Breast epithelium (tissue), 4 donors: ENCODE measurements around the gene GPR173. TPM values are rescaled to one million over a fixed set of nuclear protein-coding genes. Genes with fewer than 3 reads are reported as not detected.

Source experiments
- DNase-seq, 2 donors: peaks; one replicate each; pipeline ENCODE4 v3.0.0-alpha.2; 2019; ENCODE audit warnings: low spot score in 2 of 2
- H3K27ac ChIP-seq, 2 donors: fragments of 200-600 bp; sonication (generic) in 1 of 2; one replicate each; pipeline ENCODE4 v1.5.1; 2016 to 2019; ENCODE audit warnings: mild to moderate bottlenecking in 1 of 2
- H3K27me3 ChIP-seq, 2 donors: fragments of 200-600 bp; sonication (generic) in 1 of 2; one replicate each; pipeline versions ENCODE4 v1.5.1 to v1.6.0; 2017 to 2019; ENCODE audit warnings: control low read depth in 1 of 2, mild to moderate bottlenecking in 1 of 2
- H3K36me3 ChIP-seq: fragments of 200-600 bp; one replicate; pipeline ENCODE4 v1.5.1; 2019
- H3K4me1 ChIP-seq, 2 donors: fragments of 200-600 bp; sonication (generic); one replicate each; pipeline ENCODE4 v1.5.1; 2016 to 2019; ENCODE audit warnings: control low read depth in 1 of 2
- H3K4me3 ChIP-seq, 3 donors: fragments of 200-600 bp; sonication (generic); 1 replicate in 2 of 3; 2 replicates in 1 of 3; pipeline ENCODE4 v1.5.1; 2016 to 2019; ENCODE audit warnings: mild to moderate bottlenecking in 3 of 3, moderate library complexity in 2 of 3
- H3K9me3 ChIP-seq, 2 donors: fragments of 200-600 bp; sonication (generic) in 1 of 2; one replicate each; pipeline ENCODE4 v1.5.1; 2016 to 2019; ENCODE audit warnings: control low read depth in 1 of 2
- CTCF ChIP-seq, 3 donors: fragments of 450-650 bp; IDR thresholded peaks; one replicate each; pipeline ENCODE4 v1.5.1; 2016 to 2017; ENCODE audit warnings: antibody characterized with exemption in 3 of 3, mild to moderate bottlenecking in 3 of 3, moderate library complexity in 3 of 3
- POLR2A ChIP-seq: fragments of 450-650 bp; IDR thresholded peaks from one replicate; pipeline ENCODE4 v1.6.1; 2016; ENCODE audit warnings: antibody characterized with exemption, mild to moderate bottlenecking, moderate library complexity
- POLR2AphosphoS5 ChIP-seq, 3 donors: sonication (generic); formaldehyde crosslinking; IDR thresholded peaks; one replicate each; pipeline ENCODE4 v1.6.1; 2017; ENCODE audit warnings: antibody characterized with exemption in 3 of 3
- intact Hi-C: fragments of 100-400 bp; cut with DNase I; formaldehyde crosslinking; loops from one replicate; pipeline ENCODE4 v1.15.1; 2023; ENCODE audit warnings: low total_unique reads
- total RNA-seq, 3 donors: library from RNA; depleted of rRNA; stranded (reverse); fragments of >200 nt; gene quantifications; one replicate each; pipeline ENCODE4 v1.1.0, GENCODE V29; 2016

The GPR173 gene
- total RNA-seq, 3 donors from 2014 or later: 0.96 to 2.3 (median 1.6) TPM

DNA sequence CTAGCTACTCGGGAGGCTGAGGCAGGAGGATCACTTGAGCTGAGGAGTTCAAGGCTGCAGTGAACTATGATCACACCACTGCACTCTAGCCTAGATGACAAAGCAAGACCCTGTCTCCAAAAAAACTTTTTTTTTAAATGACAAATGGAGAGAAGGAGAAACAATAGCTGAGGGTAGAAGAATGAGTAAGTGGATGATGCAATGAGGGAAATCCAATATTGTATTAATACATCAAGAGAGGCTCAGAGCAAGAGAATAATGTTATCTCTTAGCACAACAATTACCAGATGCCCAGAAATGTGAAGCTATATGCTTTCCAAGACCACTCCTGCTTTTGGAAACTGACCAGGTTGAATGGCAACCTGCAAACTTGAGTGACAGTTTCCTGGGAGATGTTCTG is 19.9 kb upstream of the GPR173 start:
- DNase-seq: no peak
- intact Hi-C loops: no loop called here
- H3K4me3 ChIP-seq: no peak overlapping the region
- H3K36me3 ChIP-seq: no peaks in the 10 kb centered on the region
- peaks cover 0 to 46% of the 10 kb centered on the region in 2 donors for H3K27me3 ChIP-seq
- H3K27ac ChIP-seq: no peak overlapping the region
- no peaks in the 10 kb centered on the region for H3K4me1 ChIP-seq
- TF ChIP-seq POLR2AphosphoS5 (IDR thresholded peaks at IDR 0.05): no peak
- H3K9me3 ChIP-seq: no peaks in the 10 kb centered on the region

- H3K9me3 ChIP-seq: no peaks in the 10 kb centered on the region
- intact Hi-C loops: no loop called here
- no peak overlapping the region for H3K4me3 ChIP-seq
- no peaks in the 10 kb centered on the region for H3K4me1 ChIP-seq
- no peak overlapping the region for H3K27ac ChIP-seq
- no peak for DNase-seq
- H3K27me3 ChIP-seq: peaks cover 0 to 60% of the 10 kb centered on the region in 2 donors
- TF ChIP-seq CTCF (IDR thresholded peaks at IDR 0.05) (no peak), POLR2AphosphoS5 (IDR thresholded peaks at IDR 0.05) (no peak), POLR2A (no peak)
- H3K36me3 ChIP-seq: no peaks in the 10 kb centered on the region
Measured at GRCh38 chrX:53031380-53031779, 17.2 kb upstream of the GPR173 start.

DNA sequence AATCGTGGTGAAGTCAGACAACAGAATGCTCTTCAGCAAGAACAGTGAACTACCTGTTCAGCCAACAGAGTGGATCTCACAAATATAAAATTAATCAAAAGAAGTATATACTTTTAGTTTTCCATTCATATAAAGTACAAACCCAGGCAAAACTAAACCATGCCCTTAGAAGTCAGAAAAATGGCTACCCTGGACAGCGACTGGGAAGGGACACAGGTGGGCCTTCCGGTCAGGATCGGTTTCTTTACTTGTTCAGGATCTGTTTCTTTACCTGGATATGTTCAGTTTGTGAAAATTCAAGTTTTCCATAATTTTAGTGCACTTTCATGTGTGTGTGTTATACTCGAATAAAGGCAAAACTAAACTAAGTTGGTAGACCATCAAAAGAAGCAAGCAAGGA is 12.4 kb upstream of the GPR173 start:
- no peak for DNase-seq
- H3K36me3 ChIP-seq: no peaks in the 10 kb centered on the region
- no peaks in the 10 kb centered on the region for H3K9me3 ChIP-seq
- TF ChIP-seq POLR2A (no peak), CTCF (IDR thresholded peaks at IDR 0.05) (no peak), POLR2AphosphoS5 (IDR thresholded peaks at IDR 0.05) (no peak)
- no peak overlapping the region for H3K27ac ChIP-seq
- intact Hi-C loops: no loop called here
- H3K4me3 ChIP-seq: no peak overlapping the region
- peaks cover 0 to 60% of the 10 kb centered on the region in 2 donors for H3K27me3 ChIP-seq
- H3K4me1 ChIP-seq: no peaks in the 10 kb centered on the region

GRCh38 chrX:53039236-53039635 is 9.4 kb upstream of the GPR173 start:
- Histone ChIP-seq H3K9me3 (no peaks in the 10 kb centered on the region), H3K36me3 (no peaks in the 10 kb centered on the region), H3K27ac (no peak overlapping the region), H3K4me3 (no peak overlapping the region), H3K4me1 (no peaks in the 10 kb centered on the region), H3K27me3 (peaks cover 0 to 75% of the 10 kb centered on the region in 2 donors)
- no peak for DNase-seq
- intact Hi-C loops: no loop called here
- no peak for TF ChIP-seq POLR2A

GRCh38 chrX:53044995-53045394 is 3.6 kb upstream of the GPR173 start:
- intact Hi-C loops: no loop called here
- H3K4me3 ChIP-seq: no peak overlapping the region
- no peaks in the 10 kb centered on the region for H3K9me3 ChIP-seq
- no peak for DNase-seq
- TF ChIP-seq POLR2A (no peak), CTCF (IDR thresholded peaks at IDR 0.05) (no peak), POLR2AphosphoS5 (IDR thresholded peaks at IDR 0.05) (no peak)
- H3K4me1 ChIP-seq: no peaks in the 10 kb centered on the region
- H3K27me3 ChIP-seq: peaks cover 0 to 70% of the 10 kb centered on the region in 2 donors
- no peaks in the 10 kb centered on the region for H3K36me3 ChIP-seq
- H3K27ac ChIP-seq: no peak overlapping the region

DNA sequence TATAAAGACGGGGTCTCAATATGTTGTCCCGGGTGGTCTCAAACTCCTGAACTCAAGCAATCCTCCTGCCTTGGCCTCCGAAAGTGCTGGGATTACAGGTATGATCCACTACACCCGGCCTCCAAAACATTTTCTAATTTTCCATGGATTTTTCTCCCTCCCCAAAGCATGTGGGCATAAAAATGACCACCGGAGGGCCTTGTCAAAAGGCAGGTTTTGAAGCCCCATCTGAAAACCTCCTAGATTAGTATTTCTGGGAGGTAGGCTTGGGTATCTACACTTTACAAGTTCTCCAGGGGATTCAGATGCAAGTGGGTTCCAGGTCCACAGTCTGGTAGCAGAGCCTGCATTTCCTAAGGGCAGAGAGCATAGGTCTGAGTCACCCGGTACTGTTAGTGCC is 1.4 kb upstream of the GPR173 start:
- H3K27me3 ChIP-seq: peaks cover 0 to 67% of the 10 kb centered on the region in 2 donors
- H3K9me3 ChIP-seq: no peaks in the 10 kb centered on the region
- no peak for DNase-seq
- no peaks in the 10 kb centered on the region for H3K4me1 ChIP-seq
- no peak overlapping the region for H3K27ac ChIP-seq
- H3K36me3 ChIP-seq: no peaks in the 10 kb centered on the region
- H3K4me3 ChIP-seq: no peak overlapping the region
- TF ChIP-seq POLR2AphosphoS5 (IDR thresholded peaks at IDR 0.05) (no peak), POLR2A (no peak), CTCF (IDR thresholded peaks at IDR 0.05) (no peak)
- intact Hi-C loops: no loop called here
